GM19239 (cell line): ENCODE data around the gene LRRTM4.

Experiments used
- DNase-seq: peaks from one replicate; pipeline ENCODE4 v3.0.0; 2011; ENCODE audit warnings: low spot score; ENCODE audit not compliant: insufficient read length
- FAIRE-seq: peaks from 2 replicates; lab custom pipeline; 2011; peaks lifted over from hg19 to GRCh38; lab: Jason Lieb, UNC

Gene LRRTM4

GRCh38 chr2:77013953-77014352 lies 508.2 kb downstream of the LRRTM4 start:
- FAIRE-seq (no peak), DNase-seq (no peak)

- DNase-seq (no peak), FAIRE-seq (no peak)
Observed at GRCh38 chr2:77013457-77013856, 508.7 kb downstream of the LRRTM4 start.

- FAIRE-seq (no peak), DNase-seq (no peak)
Observed at GRCh38 chr2:77009307-77009706, 512.9 kb downstream of the LRRTM4 start.

DNA sequence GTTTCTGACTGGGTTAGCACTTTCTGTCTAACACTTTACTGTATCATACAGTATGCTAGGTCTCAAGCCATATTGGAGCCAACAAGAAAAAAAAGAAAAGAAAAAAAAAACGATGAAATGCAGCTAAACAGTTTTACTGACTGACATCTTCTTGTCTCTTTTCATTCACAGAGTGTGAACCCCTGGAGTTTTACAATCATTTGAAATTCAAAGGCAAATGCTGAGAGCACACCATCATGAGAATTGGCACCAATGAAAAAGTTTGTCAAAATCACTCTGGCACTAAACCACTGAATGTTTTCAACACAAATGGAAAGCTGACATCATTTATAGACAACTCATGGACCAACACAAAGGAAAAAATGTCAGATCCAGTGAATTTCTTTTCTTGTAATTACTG lies 513.3 kb downstream of the LRRTM4 start:
- DNase-seq, result no peak
- no peak for FAIRE-seq

DNA sequence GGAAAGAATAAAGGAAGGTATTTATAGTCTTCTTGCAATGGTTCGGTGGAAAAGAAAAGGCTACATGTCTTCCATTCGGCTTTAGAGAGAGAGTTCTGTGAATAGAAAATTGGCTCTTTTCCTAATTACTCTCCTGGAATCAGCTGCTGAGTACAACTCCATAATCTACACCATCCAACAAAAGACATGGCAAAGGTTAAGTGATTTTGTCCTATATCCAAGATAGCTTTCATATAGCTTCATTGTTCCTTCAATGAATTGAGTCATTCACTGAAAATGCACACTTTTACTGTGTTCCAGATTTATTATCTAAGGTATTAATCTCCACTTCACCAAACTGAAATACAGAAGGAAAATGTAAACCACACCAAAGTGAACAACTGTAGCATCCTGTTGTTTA lies 514.5 kb downstream of the LRRTM4 start:
- DNase-seq, result no peak
- no peak for FAIRE-seq

GRCh38 chr2:77005522-77005921 lies 516.7 kb downstream of the LRRTM4 start:
- FAIRE-seq, result no peak
- DNase-seq, result no peak

DNA sequence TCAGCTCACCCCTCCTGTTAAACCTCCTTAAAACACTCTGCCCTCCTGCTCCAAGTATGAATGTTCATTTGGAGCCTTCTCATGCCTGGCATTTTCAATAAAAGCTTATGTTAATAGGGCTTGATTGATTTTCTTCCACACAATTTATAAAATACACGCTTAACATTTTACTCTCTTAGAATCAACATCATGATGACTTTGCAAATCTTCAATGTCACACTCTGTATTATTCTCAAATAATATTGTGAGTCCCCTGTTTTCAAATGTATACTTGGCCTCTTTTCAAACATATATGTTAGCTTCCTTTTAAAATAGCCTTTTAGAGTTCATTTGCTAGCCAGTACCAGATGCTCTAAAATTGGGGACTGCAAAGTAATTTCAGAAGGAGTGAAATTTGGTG lies 520.3 kb downstream of the LRRTM4 start:
- FAIRE-seq, result no peak
- DNase-seq, result no peak

DNA sequence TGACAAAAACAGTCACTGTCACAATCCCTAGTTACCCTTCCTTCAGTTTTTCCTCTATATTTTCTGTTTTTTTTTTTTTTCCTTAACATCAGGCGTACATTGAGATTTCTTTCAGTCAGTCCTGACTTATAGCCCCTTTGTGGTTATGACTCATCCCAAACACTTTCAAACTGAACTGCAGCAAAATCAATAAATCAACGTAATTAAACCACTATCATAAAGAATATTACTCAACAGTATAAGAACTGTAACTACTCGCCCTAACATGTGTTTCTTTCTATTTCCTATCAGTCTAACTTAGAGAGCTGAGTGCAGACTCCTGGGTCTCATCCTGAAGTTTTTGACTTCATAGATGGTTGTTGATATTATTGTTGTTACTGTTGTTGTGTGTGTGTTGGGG lies 523.5 kb downstream of the LRRTM4 start:
- DNase-seq (no peak), FAIRE-seq (no peak)

DNA sequence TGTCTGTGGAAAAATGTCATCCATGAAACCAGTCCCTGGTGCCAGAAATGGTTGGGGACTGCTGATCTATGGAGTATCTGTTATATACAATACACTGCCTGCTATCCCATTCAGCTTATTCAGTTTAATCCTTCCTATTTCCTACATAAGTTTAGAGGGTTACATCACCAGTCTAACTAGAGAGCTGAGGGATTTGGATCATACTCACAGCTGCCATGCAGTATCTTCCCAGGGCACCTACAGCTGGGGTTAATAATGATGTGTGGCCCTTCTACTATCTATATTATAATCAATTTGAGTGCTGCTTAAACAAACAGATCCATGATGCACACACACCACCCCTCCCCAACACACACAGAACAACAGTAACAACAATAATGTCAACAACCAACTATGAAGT lies 524.0 kb downstream of the LRRTM4 start:
- FAIRE-seq (no peak), DNase-seq (no peak)

- DNase-seq (no peak), FAIRE-seq (no peak)
Observed at GRCh38 chr2:76997296-76997695, 524.9 kb downstream of the LRRTM4 start.

GRCh38 chr2:76985387-76986136 lies 536.6 kb downstream of the LRRTM4 start:
- DNase-seq, result no peak
- FAIRE-seq, result no peak

DNA sequence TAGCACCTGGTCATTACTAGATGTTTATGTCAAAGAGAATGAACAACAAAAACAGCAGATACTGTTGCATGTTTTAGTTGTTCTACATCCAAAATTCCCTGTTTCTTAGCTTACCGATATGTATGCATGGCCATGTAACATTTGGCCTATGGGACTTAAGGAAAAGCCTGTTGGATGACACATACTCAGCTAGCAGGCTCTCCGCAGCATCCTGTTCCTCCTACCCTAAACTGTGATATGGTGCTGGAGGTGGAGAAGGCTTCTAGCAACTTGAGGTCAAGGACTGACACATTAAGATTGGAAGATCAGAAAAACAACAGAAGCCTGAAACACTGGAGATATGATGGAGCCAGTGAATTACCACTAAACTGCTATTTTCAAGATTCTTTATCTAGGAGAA lies 537.8 kb downstream of the LRRTM4 start:
- no peak for FAIRE-seq
- DNase-seq, result no peak

GRCh38 chr2:76980067-76980787 lies 541.9 kb downstream of the LRRTM4 start:
- FAIRE-seq, result no peak

DNA sequence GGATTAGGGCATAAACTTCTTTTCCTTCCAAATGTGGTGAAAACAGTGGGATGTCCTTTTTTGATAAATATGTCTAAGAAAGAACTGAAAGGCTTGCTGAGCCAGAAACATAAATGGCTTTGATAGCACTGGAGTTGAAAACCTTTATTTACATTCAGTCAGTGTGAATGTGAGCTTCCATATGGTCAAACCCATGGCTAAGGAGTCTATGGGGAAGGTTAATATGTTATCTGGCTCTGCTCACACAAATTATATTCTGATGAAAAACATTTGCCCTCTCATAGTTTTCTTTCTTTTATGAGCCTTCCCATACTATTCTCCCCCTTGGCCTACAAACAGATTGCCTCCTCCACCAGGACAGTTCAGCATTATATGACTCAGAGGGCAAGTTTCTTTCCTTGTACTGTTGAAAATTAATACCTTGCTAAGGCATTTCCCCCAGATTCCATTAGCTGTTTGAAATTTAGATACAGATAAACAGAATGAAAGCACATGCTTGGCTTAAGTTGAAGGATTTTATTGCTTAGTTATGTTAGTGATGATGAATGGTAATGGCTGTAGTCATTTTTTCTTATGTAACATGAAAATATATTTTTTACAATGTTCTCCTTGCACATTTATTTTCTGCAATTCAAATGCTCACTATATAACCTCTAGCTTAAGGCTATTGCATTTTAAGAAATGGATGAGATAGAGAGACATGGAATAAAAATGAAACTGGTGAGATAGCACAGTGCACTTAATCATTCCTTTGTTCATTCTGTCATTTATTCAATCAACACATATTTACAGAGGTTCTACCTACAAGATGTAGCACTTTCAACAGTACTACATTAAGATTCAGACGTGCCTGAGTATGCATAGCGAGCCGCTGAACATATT lies 544.1 kb downstream of the LRRTM4 start:
- FAIRE-seq (no peak), DNase-seq (no peak)

More at GRCh38 chr2:76980067-76980787, 541.9 kb downstream of the LRRTM4 start:
- no peak for DNase-seq

- DNase-seq, result no peak
- no peak for FAIRE-seq
Observed at GRCh38 chr2:76975752-76976151, 546.4 kb downstream of the LRRTM4 start.

- FAIRE-seq, result no peak
Observed at GRCh38 chr2:76973610-76974009, 548.6 kb downstream of the LRRTM4 start.

DNA sequence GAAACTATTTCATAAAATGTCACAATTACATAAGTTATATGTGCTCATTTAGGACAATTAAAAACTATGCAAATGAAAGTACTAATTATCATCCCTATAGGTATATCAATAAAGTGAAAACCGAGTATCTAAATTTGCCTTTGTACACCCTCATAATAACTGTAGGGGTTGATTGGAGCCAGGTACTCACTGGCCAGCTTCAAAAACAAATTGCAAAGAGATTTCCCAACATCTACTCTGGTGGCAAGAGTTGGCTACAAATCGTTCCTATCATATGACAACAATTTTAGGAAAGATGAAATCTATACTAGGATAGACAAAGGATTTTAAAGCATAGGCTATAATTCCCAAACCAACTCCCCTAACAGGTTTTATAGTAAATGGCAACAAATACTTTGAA lies 556.4 kb downstream of the LRRTM4 start:
- FAIRE-seq, result no peak
- no peak for DNase-seq

More at GRCh38 chr2:76973610-76974009, 548.6 kb downstream of the LRRTM4 start:
- DNase-seq, result no peak

DNA sequence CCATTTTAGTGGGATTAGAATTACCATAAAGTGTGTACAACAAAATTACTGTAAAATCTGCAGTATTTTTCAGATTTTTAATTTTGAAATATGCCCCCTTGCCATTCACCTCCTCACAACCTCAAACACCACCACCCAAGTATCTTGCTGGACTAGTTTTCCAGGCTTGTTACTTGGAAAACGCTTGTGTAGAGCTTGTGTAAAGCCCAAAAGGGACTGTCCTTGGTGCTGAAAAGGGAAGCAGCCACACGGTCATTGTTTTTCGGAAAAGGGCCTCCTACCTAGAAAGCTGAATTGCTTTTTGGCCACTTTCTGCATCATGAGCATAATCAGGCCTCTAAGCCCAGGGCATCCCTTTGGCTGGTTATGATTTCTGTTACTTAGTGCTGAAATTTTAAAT lies 563.4 kb downstream of the LRRTM4 start:
- DNase-seq (no peak), FAIRE-seq (no peak)

DNA sequence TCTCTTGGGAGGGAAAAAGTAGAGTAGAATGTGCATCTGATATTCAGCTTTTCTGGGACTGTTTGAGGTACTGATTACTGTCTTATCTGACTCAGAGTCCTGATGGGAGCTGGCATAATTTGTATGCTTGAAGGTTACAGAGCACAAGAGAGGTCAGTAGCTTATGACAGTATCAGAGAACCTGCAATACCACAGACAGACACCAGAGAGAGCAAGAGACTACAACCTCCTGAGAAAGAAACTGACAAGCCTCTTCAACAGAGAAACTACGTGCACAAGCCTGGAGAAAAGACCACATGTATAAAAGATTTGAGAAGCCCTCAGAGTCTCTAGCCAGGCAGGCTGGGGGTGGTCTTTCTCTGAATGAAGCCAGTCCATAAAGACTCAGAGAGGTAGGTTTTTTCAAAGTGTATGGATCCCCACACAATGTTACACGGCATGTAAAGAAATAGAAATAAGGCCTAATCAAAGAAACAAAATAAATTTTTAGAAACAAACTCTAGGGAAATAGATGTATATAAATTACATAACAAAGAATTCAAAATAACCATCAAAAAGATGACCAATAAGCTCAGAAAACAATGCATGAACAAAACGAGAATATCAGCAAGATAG lies 568.3 kb downstream of the LRRTM4 start:
- FAIRE-seq (no peak), DNase-seq (no peak)

DNA sequence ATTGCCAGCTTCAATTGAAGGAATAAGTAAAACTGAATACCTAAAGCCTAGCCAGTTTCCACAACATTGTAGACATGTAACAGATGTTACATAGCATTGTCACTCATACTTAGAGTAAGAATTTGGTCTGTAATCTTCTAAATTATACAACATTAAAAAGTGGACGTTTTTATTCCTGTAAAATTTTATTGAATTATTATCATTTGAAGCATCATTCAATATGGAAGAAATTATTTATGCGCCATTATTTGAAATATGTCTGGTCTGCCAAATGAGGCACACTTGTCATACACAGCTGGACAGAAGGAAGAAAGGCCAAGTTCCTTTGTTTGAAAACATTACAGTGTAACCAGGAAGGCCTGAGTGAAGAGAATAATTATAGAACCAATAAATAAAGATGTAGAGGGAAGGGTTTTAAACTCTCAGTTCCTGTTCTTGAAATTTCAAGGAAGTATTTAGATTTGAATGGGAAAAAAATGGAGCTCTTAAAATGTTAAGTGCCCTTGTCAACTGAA lies 575.5 kb downstream of the LRRTM4 start:
- DNase-seq (no peak), FAIRE-seq (no peak)
